Endothelial cell (in vitro differentiated cells): Measurements from ENCODE around the gene IL17RC. TPM values are rescaled to one million over a fixed set of nuclear protein-coding genes. Genes with fewer than 3 reads are reported as not detected.
"Not testable (repeated sequence)": the region's sequence is repeated elsewhere in the genome, so short reads cannot be mapped to it uniquely, and the experiment has no call there.

Experiments
- DNase-seq: peaks from one replicate; pipeline ENCODE4 v3.0.0; 2021; ENCODE audit warnings: low spot score
- H3K27ac Mint-ChIP-seq: one replicate; pipeline ENCODE4 v1.8.0; 2021; ENCODE audit warnings: mixed read lengths, inconsistent platforms; ENCODE audit not compliant: unreplicated experiment
- H3K27me3 Mint-ChIP-seq: one replicate; pipeline ENCODE4 v1.8.0; 2021; ENCODE audit warnings: mild to moderate bottlenecking, moderate library complexity, mixed read lengths, inconsistent platforms; ENCODE audit not compliant: unreplicated experiment
- H3K36me3 Mint-ChIP-seq: one replicate; pipeline ENCODE4 v1.8.0; 2021; ENCODE audit warnings: mild to moderate bottlenecking, low read depth, mixed read lengths, inconsistent platforms; ENCODE audit not compliant: unreplicated experiment
- H3K4me1 Mint-ChIP-seq: one replicate; pipeline ENCODE4 v1.8.0; 2021; ENCODE audit warnings: mild to moderate bottlenecking, mixed read lengths, inconsistent platforms; ENCODE audit not compliant: unreplicated experiment
- H3K4me3 Mint-ChIP-seq: one replicate; pipeline ENCODE4 v1.8.0; 2021; ENCODE audit warnings: mild to moderate bottlenecking, mixed read lengths, inconsistent platforms; ENCODE audit not compliant: unreplicated experiment
- H3K9me3 Mint-ChIP-seq: one replicate; pipeline ENCODE4 v1.8.0; 2021; ENCODE audit warnings: mixed read lengths, inconsistent platforms; ENCODE audit not compliant: unreplicated experiment
- CTCF ChIP-seq: fragments of 200-600 bp; sonication (generic); IDR thresholded peaks from one replicate; pipeline ENCODE4 v1.5.0; 2021; ENCODE audit warnings: antibody characterized with exemption; ENCODE audit not compliant: unreplicated experiment
- long read RNA-seq: library from polyadenylated mRNA; unstranded; transcript quantifications from one replicate; pipeline ENCODE4 v2.0.0, GENCODE V29; 2020; ENCODE audit not compliant: unreplicated experiment
- total RNA-seq: library from RNA; stranded (reverse); fragmentation: NEBNext Ultra II Directional; extraction: Animal tissue kit (Norgen Biotek cat#: 25700); gene quantifications from one replicate; pipeline ENCODE4 v1.2.1, GENCODE V29; 2021; ENCODE audit not compliant: unreplicated experiment

The IL17RC gene, protein sequence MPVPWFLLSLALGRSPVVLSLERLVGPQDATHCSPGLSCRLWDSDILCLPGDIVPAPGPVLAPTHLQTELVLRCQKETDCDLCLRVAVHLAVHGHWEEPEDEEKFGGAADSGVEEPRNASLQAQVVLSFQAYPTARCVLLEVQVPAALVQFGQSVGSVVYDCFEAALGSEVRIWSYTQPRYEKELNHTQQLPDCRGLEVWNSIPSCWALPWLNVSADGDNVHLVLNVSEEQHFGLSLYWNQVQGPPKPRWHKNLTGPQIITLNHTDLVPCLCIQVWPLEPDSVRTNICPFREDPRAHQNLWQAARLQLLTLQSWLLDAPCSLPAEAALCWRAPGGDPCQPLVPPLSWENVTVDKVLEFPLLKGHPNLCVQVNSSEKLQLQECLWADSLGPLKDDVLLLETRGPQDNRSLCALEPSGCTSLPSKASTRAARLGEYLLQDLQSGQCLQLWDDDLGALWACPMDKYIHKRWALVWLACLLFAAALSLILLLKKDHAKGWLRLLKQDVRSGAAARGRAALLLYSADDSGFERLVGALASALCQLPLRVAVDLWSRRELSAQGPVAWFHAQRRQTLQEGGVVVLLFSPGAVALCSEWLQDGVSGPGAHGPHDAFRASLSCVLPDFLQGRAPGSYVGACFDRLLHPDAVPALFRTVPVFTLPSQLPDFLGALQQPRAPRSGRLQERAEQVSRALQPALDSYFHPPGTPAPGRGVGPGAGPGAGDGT
- total RNA-seq, result 17.5 TPM
- long read RNA-seq, partial matches to known transcripts, result 1 of 12 reads
- long read RNA-seq, other reads (novel, unspliced or antisense), result 7 of 12 reads

DNA sequence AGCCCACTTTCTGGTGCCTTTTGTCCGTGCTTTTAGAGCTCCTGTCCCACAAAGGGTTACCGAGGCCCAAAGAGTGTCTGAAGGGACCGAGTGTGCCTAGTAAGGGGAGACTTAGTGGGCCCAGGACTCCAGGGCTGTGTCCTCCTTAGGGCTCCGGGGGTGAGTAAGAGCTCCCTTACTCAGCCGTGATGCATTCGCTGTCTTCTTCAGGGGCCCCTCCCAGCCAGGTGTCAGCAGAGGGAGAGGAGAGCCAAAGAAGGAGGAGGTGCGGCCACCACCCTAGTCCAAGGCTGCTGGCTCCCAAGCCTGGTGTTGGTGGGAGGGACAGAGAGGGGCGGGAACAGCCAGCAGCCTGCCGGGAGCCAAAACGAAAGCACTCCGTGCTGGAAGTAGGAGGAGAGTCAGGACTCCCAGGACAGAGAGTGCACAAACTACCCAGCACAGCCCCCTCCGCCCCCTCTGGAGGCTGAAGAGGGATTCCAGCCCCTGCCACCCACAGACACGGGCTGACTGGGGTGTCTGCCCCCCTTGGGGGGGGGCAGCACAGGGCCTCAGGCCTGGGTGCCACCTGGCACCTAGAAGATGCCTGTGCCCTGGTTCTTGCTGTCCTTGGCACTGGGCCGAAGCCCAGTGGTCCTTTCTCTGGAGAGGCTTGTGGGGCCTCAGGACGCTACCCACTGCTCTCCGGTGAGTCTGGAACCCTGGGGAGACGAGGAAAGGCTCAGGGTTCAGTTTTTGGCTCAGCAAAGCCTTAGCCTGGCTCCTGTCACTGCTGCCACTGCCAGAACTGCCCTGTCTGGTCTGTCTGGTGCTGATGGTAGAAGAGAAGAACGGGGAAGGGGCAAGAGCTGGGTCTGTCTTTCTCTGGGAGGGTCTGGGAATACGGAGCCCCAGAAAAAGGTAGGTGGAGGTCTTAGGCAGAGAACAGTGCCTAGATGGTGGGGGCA lies at the start of gene IL17RC:
IL17RC (plus strand) TSS at position 365 of the 947 bp plus-strand sequence; CDS start at position 583, 218 bp downstream.
- no peak for TF ChIP-seq CTCF
- Mint-ChIP-seq H3K27ac (no peak within 1 kb of the TSS), H3K36me3 (peaks cover 4% of the 10 kb centered on the region), H3K9me3 (no peaks in the 10 kb centered on the region), H3K27me3 (no peaks in the 10 kb centered on the region), H3K4me3 (peak within 1 kb of the TSS; percentile 82), H3K4me1 (peaks cover 4% of the 10 kb centered on the region)
- peak; percentile 64 for DNase-seq

GRCh38 chr3:9867106-9867505 lies 49.8 kb upstream of the IL17RC start:
- Mint-ChIP-seq H3K9me3 (no peaks in the 10 kb centered on the region), H3K27ac (no peak overlapping the region), H3K4me3 (no peak overlapping the region), H3K27me3 (peaks cover 4% of the 10 kb centered on the region), H3K4me1 (no peaks in the 10 kb centered on the region), H3K36me3 (no peaks in the 10 kb centered on the region)
- TF ChIP-seq CTCF, result no peak
- no peak for DNase-seq

- no peak overlapping the region for H3K4me3 Mint-ChIP-seq
- no peak for TF ChIP-seq CTCF
- no peaks in the 10 kb centered on the region for H3K4me1 Mint-ChIP-seq
- DNase-seq, result no peak
- peaks cover 4% of the 10 kb centered on the region for H3K27me3 Mint-ChIP-seq
- no peaks in the 10 kb centered on the region for H3K36me3 Mint-ChIP-seq
- no peaks in the 10 kb centered on the region for H3K9me3 Mint-ChIP-seq
- H3K27ac Mint-ChIP-seq, result no peak overlapping the region
Measured at GRCh38 chr3:9869955-9870354, 46.9 kb upstream of the IL17RC start.

DNA sequence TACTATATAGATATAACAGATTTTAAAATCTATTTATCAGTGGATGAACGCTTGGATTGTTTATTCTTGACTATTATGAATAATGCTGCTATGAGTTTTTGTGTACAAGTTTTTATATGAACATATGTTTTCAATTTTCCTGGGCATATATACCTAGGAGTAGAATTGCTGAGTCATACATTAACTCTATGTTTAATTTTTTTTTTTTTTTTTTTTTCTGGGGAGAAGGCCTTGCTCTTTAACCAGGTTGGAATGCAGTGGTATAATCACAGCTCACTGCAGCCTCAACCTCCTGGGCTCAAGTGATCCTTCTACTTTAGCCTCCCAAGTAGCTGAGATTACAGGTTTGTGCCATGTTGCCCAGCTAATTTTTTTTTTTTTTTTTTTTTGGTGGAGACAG lies 45.9 kb upstream of the IL17RC start:
- no peak for TF ChIP-seq CTCF
- no peak for DNase-seq
- no peaks in the 10 kb centered on the region for H3K9me3 Mint-ChIP-seq
- H3K27me3 Mint-ChIP-seq, result peaks cover 4% of the 10 kb centered on the region
- no peaks in the 10 kb centered on the region for H3K4me1 Mint-ChIP-seq
- no peak overlapping the region for H3K4me3 Mint-ChIP-seq
- no peaks in the 10 kb centered on the region for H3K36me3 Mint-ChIP-seq
- H3K27ac Mint-ChIP-seq, result no peak overlapping the region

- not testable (repeated sequence) for DNase-seq, H3K27me3 Mint-ChIP-seq, H3K36me3 Mint-ChIP-seq, H3K27ac Mint-ChIP-seq, H3K4me1 Mint-ChIP-seq, H3K9me3 Mint-ChIP-seq, H3K4me3 Mint-ChIP-seq
Measured at GRCh38 chr3:9872067-9872466, 44.8 kb upstream of the IL17RC start.
